ENCODE data around the gene ANKMY1.

DNA sequence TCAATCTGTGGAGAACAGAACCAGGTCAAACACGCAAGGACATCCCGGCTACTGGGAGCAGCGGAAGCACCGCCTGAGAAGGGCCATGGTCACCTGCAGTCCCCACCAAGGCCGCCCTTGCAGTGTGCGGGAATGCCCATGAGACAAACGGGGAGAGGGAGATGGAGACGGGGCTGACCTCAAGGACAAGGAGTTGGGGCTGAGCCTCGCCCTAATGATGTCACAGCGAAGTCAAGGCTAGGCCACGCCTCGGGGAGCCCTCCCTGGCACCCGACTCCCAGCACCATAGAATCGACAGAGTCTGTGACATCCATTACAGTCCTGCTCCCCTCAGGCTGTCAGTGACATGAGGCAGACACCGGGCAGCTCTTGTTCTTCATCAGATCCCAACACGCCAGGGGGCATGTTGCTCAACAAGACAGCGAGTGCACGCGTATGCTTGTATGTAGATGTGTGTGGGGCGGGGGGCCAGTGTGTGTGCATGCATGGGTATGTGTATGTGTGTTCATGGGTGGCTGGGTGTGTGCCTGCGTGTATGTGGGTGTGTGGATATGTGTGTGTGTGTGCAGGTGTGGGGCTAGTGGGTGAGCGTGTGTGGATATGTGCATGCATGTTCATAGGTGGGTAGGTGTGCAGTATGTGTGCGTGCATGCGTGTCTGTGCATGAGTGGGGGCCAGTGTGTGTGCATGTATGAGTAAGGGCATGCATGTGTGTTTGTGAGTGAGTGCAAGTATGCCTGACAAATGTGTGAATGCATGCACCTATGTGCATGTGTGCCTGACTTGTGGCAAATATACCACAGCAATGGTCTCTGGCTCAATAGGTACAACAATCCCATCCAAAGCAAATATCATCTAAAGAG lies 57.0 kb downstream of the ANKMY1 start:
- TF ChIP-seq, protein P1, sequence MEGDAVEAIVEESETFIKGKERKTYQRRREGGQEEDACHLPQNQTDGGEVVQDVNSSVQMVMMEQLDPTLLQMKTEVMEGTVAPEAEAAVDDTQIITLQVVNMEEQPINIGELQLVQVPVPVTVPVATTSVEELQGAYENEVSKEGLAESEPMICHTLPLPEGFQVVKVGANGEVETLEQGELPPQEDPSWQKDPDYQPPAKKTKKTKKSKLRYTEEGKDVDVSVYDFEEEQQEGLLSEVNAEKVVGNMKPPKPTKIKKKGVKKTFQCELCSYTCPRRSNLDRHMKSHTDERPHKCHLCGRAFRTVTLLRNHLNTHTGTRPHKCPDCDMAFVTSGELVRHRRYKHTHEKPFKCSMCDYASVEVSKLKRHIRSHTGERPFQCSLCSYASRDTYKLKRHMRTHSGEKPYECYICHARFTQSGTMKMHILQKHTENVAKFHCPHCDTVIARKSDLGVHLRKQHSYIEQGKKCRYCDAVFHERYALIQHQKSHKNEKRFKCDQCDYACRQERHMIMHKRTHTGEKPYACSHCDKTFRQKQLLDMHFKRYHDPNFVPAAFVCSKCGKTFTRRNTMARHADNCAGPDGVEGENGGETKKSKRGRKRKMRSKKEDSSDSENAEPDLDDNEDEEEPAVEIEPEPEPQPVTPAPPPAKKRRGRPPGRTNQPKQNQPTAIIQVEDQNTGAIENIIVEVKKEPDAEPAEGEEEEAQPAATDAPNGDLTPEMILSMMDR (conservative IDR thresholded peaks at IDR 0.05; ENCODE audit: low read length), result no peak
- no peak for TF ChIP-seq EZH2phosphoT487 (IDR thresholded peaks at IDR 0.05; ENCODE audit: borderline replicate concordance)
